NOMO-1 (cell line): ENCODE results near the gene ARL6.

Source experiments
- DNase-seq, 2 experiments: peaks; one replicate each; lab custom pipeline; 2025; ENCODE audit not compliant: unreplicated experiment in 2 of 2; lab: John Stamatoyannopoulos, UW

ARL6 gene

GRCh38 chr3:97764407-97765238, at the start of gene ARL6:
ARL6 (plus strand) TSS chr3:97764758; CDS start chr3:97768108, 3,350 bp downstream.
- DNase-seq, result peak; percentile 75

GRCh38 chr3:97719156-97719821, 45.3 kb upstream of the ARL6 start:
- DNase-seq, result peak; percentile 56 to 62

DNA sequence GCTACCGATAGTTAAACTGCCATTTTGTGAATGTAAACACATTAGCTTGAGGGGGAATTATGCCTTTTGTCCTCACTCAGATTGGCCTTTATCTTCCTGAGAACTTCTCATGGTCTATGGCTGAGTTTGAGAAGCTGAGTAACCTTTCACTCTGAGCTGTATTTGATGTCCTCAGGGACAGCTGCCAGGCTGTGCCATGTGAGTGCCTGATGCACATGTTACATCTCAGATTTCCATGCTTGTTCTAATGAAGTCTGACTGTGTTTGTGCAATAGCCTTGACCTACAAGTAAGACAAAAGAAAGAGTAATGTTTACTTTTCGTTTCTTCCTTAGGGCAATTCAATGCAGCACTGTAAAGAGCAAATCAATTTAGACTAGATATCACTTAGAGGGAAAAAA, 44.1 kb upstream of the ARL6 start:
- DNase-seq, result no peak

DNA sequence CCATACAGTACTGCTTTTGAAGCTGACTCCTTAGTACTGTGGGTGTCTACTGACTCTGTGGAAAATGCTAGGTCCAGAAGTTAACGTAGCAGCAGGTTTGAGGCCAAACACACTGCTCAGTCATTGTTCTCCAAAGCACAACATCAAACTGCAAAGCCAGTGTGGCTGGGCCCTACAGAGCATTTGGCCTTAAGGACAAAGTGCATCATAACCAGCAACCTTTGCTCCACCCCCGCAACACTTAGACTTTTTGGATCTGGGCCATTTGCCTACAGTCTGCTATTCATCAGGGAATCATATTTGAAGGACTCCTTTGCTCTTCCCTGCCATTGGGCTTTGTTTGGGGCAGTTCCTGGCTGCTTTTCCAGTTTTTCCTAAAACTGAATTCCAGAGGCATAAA, 43.1 kb upstream of the ARL6 start:
- no peak for DNase-seq

GRCh38 chr3:97736928-97737327, 27.6 kb upstream of the ARL6 start:
- DNase-seq, result no peak

DNA sequence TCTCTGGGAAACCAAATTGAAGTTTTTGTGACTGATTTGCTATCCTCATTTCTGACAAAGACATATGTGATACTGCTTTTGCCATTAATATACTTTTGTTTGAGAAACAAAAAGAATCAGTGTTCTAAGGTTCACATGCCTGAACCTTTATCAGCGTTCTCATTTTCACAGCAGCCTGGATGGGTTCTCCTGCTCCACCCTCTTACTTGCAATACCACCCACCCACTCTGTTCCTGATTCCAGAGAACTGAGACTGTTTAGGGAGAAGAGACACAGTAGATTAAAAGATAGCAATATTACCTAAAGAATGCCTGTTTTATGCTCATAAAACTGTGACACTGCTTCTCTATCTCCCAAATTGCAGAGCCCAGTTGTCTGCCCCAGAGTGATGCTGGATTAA, 25.8 kb upstream of the ARL6 start:
- DNase-seq, result no peak

GRCh38 chr3:97742036-97742435, 22.5 kb upstream of the ARL6 start:
- no peak for DNase-seq

- DNase-seq, result no peak
Measured at GRCh38 chr3:97744289-97744688, 20.3 kb upstream of the ARL6 start.

DNA sequence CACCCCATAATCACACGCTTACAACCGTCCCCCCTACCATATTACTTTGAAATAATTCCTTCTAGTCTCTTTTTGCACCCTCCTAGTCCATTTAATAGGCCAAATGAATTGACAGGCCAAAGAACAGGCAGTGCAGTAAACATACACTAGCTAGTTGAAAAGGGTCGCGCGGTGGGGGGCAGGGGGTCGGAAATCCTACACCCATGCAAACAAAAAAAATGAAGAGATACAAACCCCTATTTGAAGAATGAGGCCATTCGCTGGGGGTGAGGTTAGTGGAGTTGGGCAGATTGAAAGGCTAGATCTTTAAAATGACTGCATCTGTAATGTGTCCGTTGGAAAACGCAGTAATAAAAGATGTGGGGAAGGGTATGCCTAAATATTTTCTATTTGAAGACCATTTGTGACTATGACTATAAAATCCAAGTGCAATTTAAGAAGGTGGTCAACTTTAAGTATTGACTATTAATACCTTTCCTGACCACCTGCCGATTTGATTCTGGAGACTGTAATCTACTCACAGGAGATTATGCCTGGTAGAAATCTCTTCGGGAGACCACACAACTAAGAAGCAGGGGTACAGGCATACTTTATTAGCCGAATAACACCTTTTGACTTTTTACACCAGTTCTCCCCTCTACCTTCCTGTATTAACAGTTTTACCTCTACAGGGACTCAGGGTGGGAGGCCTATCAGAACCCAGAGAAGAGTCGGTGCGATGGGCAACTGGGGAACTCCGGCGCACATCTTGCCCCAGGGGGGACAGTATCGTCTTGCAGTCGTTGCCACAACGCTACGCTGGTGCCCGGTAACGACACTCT, 762 bp upstream of the ARL6 start:
- DNase-seq, result peak in 1 of 2 experiments; percentile 55

DNA sequence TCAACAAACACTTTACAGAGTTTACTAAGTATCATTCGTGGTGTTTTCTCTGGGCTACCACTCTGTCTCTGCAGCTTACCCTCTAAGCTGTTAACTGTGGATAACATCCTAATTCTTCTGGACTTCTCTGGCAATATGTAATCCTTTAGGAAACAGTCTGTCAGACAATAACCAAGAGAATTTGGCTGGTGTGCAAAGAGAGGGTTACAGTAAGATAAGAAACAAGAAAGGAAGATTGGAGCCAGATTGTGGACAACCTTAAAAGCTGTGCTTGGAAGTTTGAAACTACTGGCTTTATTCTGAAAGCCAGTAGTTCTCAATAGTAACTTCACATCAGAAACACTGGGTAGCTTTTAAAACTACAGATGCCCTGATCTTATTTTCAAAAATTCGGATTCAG, 778 bp downstream of the ARL6 start:
- no peak for DNase-seq

GRCh38 chr3:97772926-97773325, 8.4 kb downstream of the ARL6 start:
- DNase-seq, result no peak

DNA sequence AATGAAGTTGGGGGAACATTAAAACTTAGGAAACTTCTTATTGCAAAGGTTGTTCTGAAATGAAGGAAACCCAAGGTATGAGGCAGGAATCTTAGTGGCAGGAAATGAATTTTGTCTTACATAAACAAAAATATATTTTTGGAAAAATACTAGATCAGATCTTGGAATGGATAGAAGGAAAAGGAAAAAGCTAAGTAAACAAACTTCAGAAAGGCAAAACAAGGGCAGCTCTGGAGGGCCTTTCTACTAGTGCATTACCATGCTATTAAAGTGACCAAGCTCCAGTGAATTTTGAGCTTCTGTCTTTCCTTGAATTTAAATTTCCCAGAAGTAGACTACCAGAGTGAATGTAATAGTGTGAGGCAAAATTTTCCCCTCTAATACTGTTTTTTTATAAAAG, 13.6 kb downstream of the ARL6 start:
- DNase-seq, result no peak

- peak in 1 of 2 experiments; percentile 53 for DNase-seq
Measured at GRCh38 chr3:97793420-97794019, 29.0 kb downstream of the ARL6 start.

DNA sequence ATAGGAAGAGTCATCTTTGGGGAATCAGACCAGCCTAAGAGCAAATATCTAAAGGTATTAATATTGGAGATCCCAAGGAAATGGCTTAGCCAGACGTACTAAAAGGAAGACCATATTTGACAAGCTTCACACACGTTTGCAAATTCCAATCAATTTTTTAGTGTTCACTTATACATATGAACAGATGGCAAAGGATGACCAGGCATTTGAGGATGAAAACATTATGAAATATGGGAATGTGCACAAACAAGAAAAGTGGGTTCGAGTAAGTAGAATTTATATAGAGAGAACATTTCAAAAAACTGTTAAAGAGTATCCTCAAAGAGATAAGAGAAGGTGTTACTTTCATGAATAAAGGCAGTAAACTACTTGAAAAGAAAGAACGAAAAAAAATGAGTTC, 31.4 kb downstream of the ARL6 start:
- DNase-seq, result no peak

DNA sequence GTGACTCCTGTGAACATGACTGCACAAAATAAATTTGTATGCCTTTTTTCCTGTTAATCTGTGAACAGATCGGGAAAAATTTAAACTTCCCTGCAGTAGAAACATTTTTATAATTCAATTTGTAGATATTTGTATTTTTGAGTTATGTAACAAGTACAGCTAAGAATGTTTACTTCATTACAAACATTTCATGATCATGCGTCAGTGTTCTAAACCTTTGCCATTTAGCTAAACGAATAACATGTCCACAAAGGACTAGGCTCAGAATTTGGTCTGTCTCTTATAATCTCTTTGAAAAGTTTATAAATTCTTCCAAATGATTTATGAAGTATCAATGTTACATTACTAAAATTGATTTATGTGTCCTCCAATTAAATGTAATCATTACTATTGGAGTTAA, 39.9 kb downstream of the ARL6 start:
- DNase-seq, result no peak

- no peak for DNase-seq
Measured at GRCh38 chr3:97810779-97811390, 46.3 kb downstream of the ARL6 start.

DNA sequence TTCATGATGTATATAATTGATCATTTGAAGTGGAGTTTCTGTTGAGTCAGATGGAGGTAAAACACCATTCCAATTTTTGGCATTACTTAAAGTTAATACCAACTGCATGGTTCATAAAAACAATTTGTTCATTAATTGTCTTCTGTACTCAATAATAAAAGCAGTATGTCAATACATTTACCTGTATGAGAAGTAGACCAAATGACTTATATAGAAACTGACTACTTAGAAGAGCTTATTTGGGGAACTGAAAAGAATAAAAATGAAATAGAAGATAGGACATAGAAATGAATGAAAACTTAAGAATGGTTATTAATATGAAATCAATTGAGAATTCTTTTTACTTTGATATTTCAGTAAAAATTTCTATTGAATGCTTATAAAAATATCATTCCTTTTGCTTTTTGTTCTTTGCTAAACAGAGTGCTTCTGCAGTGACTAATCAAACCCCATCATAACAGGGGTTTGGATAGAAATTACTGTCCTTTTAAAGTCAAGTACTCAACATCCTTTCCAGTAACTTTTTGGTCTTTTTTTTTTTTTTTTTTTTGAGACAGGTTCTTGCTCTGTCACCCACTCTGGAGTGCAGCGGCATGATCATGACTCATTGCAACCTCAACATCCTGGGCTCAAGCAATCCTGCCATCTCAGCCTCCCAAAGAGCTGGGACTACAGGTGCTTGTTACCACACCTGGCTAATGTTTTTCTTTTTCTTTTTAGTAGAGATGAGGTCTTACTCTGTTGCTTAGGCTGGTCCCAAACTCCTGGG, 50.8 kb downstream of the ARL6 start:
- DNase-seq, result no peak

GRCh38 chr3:97816811-97817210, 52.3 kb downstream of the ARL6 start:
- DNase-seq, result no peak

- DNase-seq, result no peak
Measured at GRCh38 chr3:97817965-97818364, 53.4 kb downstream of the ARL6 start.

DNA sequence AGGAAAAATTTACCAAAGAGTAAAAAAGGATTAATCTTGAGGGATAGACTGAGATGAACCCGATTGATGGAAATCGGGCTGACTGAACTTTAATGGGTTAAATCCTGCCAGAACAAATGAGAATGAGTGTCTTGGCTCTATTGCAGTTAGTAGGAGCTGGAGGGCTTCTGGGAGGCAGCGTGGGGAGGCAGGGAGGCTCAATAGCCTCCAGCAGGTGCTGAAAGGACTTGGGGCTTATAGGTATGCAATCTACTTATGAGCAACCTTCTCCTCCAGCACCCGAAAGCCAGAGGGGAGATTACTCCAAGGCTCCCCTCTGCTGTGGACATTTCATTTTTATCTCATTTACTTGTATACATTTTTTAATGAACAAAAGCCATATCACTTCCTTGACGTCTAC, 56.2 kb downstream of the ARL6 start:
- DNase-seq, result no peak
